SH-SY5Y (cell line): ENCODE results near the gene DYRK2.

Source experiments
- GATA2 ChIP-seq: IDR thresholded peaks from 2 replicates; pipeline ENCODE4 v1.6.1; 2011; ENCODE audit warnings: mild to moderate bottlenecking, low read depth, low read length
- GATA3 ChIP-seq: IDR thresholded peaks from 2 replicates; pipeline ENCODE4 v1.6.1; 2011; ENCODE audit warnings: low read depth, mild to moderate bottlenecking, low read length, moderate library complexity

Gene DYRK2

DNA sequence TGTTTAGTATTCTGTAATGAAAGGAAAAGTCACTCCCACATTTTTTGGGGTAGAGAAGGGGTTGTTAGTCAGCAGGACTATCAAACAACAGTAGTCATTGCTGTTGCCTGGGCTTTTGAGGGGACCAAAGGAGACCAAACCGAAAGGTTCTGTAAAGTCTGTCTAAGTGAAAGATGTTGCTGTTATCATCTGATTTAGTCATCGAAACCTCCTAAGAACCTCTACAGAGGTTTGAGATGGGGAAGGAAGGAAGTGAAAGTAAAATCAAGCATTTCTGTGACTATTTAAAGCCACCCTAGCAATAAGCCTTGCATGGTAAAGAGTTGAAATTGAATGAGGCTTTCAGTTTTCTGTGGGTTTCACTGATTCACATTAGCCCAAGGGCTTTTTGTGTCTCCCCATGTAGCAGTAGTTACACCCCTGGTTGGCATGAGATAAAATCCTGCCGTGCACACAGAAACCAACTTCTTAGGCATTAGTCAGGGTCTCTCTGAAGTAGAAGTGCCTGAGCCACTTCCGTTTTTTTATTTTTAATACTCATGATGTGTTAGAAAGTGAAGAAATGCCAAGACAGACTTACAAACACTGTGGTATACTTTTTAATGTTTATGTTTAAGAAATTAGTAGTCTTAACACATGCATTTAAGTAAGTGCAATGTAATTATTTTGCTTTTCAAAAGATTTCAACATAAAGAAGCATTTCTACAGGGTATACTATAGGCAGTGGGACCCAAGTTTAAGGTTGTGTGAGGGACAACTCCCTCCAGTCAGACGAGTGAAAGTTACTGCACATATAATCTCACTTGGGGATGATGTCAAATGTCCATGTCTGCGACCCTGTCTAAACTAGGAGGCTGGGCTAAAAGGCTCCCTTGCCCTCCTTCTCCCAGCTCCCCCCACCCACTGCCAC, 50.4 kb downstream of the DYRK2 start:
- TF ChIP-seq GATA2 (no peak), GATA3 (no peak)

DNA sequence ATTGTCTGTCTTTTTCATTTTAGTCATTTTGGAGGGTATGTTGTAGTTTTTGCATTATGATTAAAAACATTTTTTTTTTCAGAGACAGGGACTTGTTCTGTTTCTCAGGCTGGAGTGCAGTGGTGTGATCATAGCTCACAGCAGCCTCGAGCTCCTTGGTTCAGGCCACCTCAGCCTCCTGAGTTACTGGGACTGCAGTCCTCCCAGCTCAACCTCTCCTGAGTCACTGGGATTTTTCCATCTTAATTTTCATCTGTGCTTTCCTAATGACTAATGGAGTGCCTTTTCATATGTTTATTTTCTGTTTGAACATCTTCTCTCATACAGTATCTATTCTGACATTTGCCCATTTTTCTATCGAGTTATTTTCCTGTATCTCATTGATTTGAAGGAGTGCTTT, 52.6 kb downstream of the DYRK2 start:
- TF ChIP-seq GATA3: no peak
- no peak for TF ChIP-seq GATA2

- no peak for TF ChIP-seq GATA3
- no peak for TF ChIP-seq GATA2
Observed at GRCh38 chr12:67702136-67702535, 53.6 kb downstream of the DYRK2 start.

DNA sequence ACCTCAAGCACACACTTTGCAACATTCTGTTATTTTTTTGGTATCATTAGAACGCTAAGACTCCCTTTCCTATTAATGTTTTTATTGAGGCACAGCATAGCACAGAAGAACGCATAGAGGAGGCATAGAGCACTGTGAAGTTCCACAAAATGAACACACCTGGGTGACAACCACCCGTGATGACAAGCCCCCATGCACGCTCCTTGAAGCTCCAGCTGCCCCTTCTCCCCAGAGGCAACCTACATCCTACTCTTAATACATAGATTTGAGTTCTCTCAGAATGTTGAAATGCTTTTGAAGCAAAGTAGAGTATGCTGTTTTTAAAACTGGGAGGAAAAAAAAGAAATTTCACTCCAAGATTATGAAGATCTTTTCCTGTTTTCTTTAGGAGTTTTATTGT, 55.5 kb downstream of the DYRK2 start:
- TF ChIP-seq GATA2: no peak

- TF ChIP-seq GATA3 (no peak), GATA2 (no peak)
Observed at GRCh38 chr12:67705394-67706370, 57.1 kb downstream of the DYRK2 start.

GRCh38 chr12:67709367-67709954, 60.9 kb downstream of the DYRK2 start:
- TF ChIP-seq GATA3 (no peak), GATA2 (no peak)

DNA sequence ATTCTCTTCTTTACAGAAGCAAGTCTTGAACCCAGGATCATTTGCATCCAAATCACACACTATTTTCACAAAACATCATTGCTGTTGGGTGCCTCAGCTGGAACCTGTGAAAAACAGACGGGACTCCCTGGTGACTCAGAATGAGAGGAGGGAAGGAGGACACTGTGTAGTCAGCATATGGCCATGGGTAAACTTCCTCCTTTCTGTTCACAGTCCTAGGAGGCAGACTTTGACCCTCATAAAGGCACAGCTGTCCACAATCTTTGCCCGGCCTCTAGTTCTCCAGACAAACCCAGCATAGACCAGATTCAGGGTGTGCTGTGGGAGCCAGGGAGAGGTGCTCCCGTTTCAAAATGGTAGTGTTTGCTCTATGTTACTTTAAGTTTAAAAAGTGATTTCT, 62.0 kb downstream of the DYRK2 start:
- TF ChIP-seq GATA3 (no peak), GATA2 (no peak)

- TF ChIP-seq GATA2 (no peak), GATA3 (no peak)
Observed at GRCh38 chr12:67712011-67712410, 63.5 kb downstream of the DYRK2 start.

- no peak for TF ChIP-seq GATA2
Observed at GRCh38 chr12:67714648-67715047, 66.1 kb downstream of the DYRK2 start.
